Endothelial cell of umbilical vein (primary cell): ENCODE results near the gene CBY2. TPM values are rescaled to one million over a fixed set of nuclear protein-coding genes. Genes with fewer than 3 reads are reported as not detected.
"Not testable (repeated sequence)": the region's sequence is repeated elsewhere in the genome, so short reads cannot be mapped to it uniquely, and the experiment has no call there.

Source experiments
- BruUV-seq: library from RNA; stranded (reverse); fragments of 400-500 nt; replicated peaks from 2 replicates; lab custom pipeline; 2021; lab: Mats Ljungman, UMichigan
- CTCF ChIA-PET: fragments of 300-600, 350-600 bp; sonication (Branson Sonifier 250); formaldehyde crosslinking; loops from one replicate; lab custom pipeline; 2021; ENCODE audit warnings: antibody characterized with exemption, inconsistent platforms; lab: Charles Lee
- POLR2A ChIA-PET: fragments of 300-600, 350-600 bp; sonication (Branson Sonifier 250); formaldehyde crosslinking; loops from one replicate; lab custom pipeline; 2021; ENCODE audit warnings: antibody characterized with exemption, inconsistent platforms; lab: Charles Lee
- DNase-seq: peaks from one replicate; pipeline ENCODE4 v3.0.0-alpha.2; 2011; ENCODE audit warnings: low read depth, low spot score
- FAIRE-seq: peaks from 2 replicates; lab custom pipeline; 2011; peaks lifted over from hg19 to GRCh38; lab: Jason Lieb, UNC
- H2AFZ ChIP-seq: 2 replicates; pipeline ENCODE4 v1.6.0; 2012; ENCODE audit warnings: low read depth, low read length, control low read depth, inconsistent platforms
- H3K27ac ChIP-seq: 2 replicates; pipeline ENCODE4 v1.5.1; 2011; ENCODE audit warnings: low read depth, mild to moderate bottlenecking, control low read depth, low read length, moderate library complexity; ENCODE audit not compliant: insufficient read depth
- H3K27me3 ChIP-seq, 2 experiments: 2 replicates each; pipeline versions ENCODE4 v1.6.0 to v1.6.1; 2011; ENCODE audit warnings: low read length in 2 of 2, mixed read lengths in 1 of 2; ENCODE audit not compliant: control insufficient read depth in 2 of 2, insufficient read depth in 2 of 2
- H3K36me3 ChIP-seq, 2 experiments: 2 replicates in 1 of 2; 3 replicates in 1 of 2; pipeline ENCODE4 v1.5.1; 2011; ENCODE audit warnings: low read length in 2 of 2, mild to moderate bottlenecking in 1 of 2, moderate library complexity in 1 of 2; ENCODE audit not compliant: control insufficient read depth in 2 of 2, insufficient read depth in 2 of 2; ENCODE audit errors: extremely low read depth in 1 of 2
- H3K4me1 ChIP-seq: 3 replicates; pipeline ENCODE4 v1.5.1; 2011; ENCODE audit warnings: mild to moderate bottlenecking, low read length; ENCODE audit not compliant: control insufficient read depth, insufficient read depth; ENCODE audit errors: extremely low read depth
- H3K4me2 ChIP-seq: 2 replicates; pipeline ENCODE4 v1.6.1; 2011; ENCODE audit warnings: low read length, control low read depth, mixed read lengths; ENCODE audit not compliant: insufficient read depth
- H3K4me3 ChIP-seq, 3 experiments: fragments of 200-600 bp in 1 of 3; sonication (generic), shearing (Covaris generic) in 1 of 3; replicated peaks in 1 of 3; 2 replicates each; pipeline ENCODE4 v1.5.1; 2011 to 2016; ENCODE audit warnings: control low read depth in 3 of 3, low read length in 3 of 3, mild to moderate bottlenecking in 2 of 3, inconsistent platforms in 1 of 3, low read depth in 1 of 3, moderate library complexity in 1 of 3; ENCODE audit not compliant: insufficient read depth in 1 of 3
- H3K79me2 ChIP-seq: 2 replicates; pipeline ENCODE4 v1.6.0; 2012; ENCODE audit warnings: low read length, inconsistent platforms; ENCODE audit not compliant: control insufficient read depth, insufficient read depth
- H3K9ac ChIP-seq: replicated peaks from 2 replicates; pipeline ENCODE3; 2011; ENCODE audit warnings: low read length, control low read depth; ENCODE audit not compliant: insufficient read depth; ENCODE audit errors: extremely low read depth
- H3K9me1 ChIP-seq: replicated peaks from 3 replicates; pipeline ENCODE4 v1.6.0; 2011; ENCODE audit warnings: mild to moderate bottlenecking, low read length; ENCODE audit not compliant: control insufficient read depth, insufficient read depth; ENCODE audit errors: extremely low read depth
- H3K9me3 ChIP-seq: replicated peaks from 2 replicates; pipeline ENCODE4 v1.5.1; 2012; ENCODE audit warnings: low read length, inconsistent platforms; ENCODE audit not compliant: control insufficient read depth, insufficient read depth
- H4K20me1 ChIP-seq: replicated peaks from 2 replicates; pipeline ENCODE3; 2011; ENCODE audit warnings: mild to moderate bottlenecking, low read length; ENCODE audit not compliant: control insufficient read depth, insufficient read depth; ENCODE audit errors: extremely low read depth
- CTCF ChIP-seq, 2 donors: IDR thresholded peaks; 1 replicate in 1 of 2; 2 replicates in 1 of 2; pipeline ENCODE4 v1.5.1; 2011; ENCODE audit warnings: low read length in 2 of 2, mild to moderate bottlenecking in 2 of 2, moderate library complexity in 2 of 2, control low read depth in 1 of 2, inconsistent platforms in 1 of 2, low read depth in 1 of 2; ENCODE audit not compliant: insufficient read depth in 1 of 2; ENCODE audit errors: extremely low read depth in 1 of 2
- EZH2 ChIP-seq: IDR thresholded peaks from 2 replicates; pipeline ENCODE4 v1.6.1; 2012; ENCODE audit warnings: borderline replicate concordance, low read depth, mild to moderate bottlenecking, moderate library complexity, low read length, inconsistent platforms; ENCODE audit not compliant: severe bottlenecking
- GATA2 ChIP-seq: IDR thresholded peaks from 2 replicates; pipeline ENCODE4 v1.7.0; 2011; ENCODE audit warnings: low read depth, mild to moderate bottlenecking, moderate library complexity, mixed read lengths, low read length; ENCODE audit not compliant: insufficient read length, insufficient read depth
- JUN ChIP-seq: IDR thresholded peaks from 2 replicates; pipeline ENCODE4 v1.6.1; 2011; ENCODE audit warnings: borderline replicate concordance, low read depth; ENCODE audit not compliant: insufficient read length, insufficient read depth
- MAX ChIP-seq: IDR thresholded peaks from 2 replicates; pipeline ENCODE4 v1.6.1; 2011; ENCODE audit not compliant: insufficient read depth, insufficient read length
- MYC ChIP-seq: IDR thresholded peaks from one replicate; pipeline ENCODE4 v1.6.1; 2011; ENCODE audit warnings: mild to moderate bottlenecking, low read depth, low read length
- dilution Hi-C: fragments of 300-500 bp; cut with MboI; formaldehyde crosslinking; loops from one replicate; pipeline ENCODE4 v1.15.0; 2019; ENCODE audit warnings: low sequenced_read_pairs; ENCODE audit not compliant: extremely low pct_ligation_motif_present
- intact Hi-C: fragments of 100-400 bp; cut with micrococcal nuclease; formaldehyde crosslinking; loops from one replicate; pipeline ENCODE4 v1.10.0; 2022
- polyA plus RNA-seq, 4 experiments: library from polyadenylated mRNA; depleted of rRNA in 3 of 4; stranded (reverse) in 3 of 4; unstranded in 1 of 4; fragments of >200 nt; gene quantifications; 2 replicates each; pipeline versions ENCODE4 v1.2.1 to v1.2.3, GENCODE V29; 2011 to 2012; ENCODE audit warnings: missing spikeins in 1 of 4
- total RNA-seq: library from RNA; stranded (reverse); gene quantifications from 2 replicates; pipeline ENCODE4 v1.2.3, GENCODE V29; 2021

CBY2 gene
- total and polyA plus RNA-seq, 2 donors (not counting 3 experiments of a cell fraction or from before 2014, with no cell fraction given) = not detected

- Histone ChIP-seq H3K4me2 (no peak overlapping the region), H3K9me3 (no peaks in the 10 kb centered on the region), H4K20me1 (no peaks in the 10 kb centered on the region), H3K9ac (no peak overlapping the region), H3K9me1 (no peaks in the 10 kb centered on the region), H3K36me3 (no peaks in the 10 kb centered on the region), H3K27ac (no peak overlapping the region), H3K27me3 (no peaks in the 10 kb centered on the region), H2AFZ (no peak overlapping the region), H3K4me1 (no peaks in the 10 kb centered on the region), H3K4me3 (no peak overlapping the region), H3K79me2 (no peaks in the 10 kb centered on the region)
- CTCF ChIA-PET = no interaction called here
- intact Hi-C loops = no loop called here
- DNase-seq (no peak), FAIRE-seq (no peak)
- BruUV-seq = no TSS peak
- dilution Hi-C loops = no loop called here
- POLR2A ChIA-PET = no interaction called here
- TF ChIP-seq JUN (no peak), MYC (no peak), CTCF (IDR thresholded peaks at IDR 0.05; ENCODE audit: extremely low read depth in 1 of 2, insufficient read depth in 1 of 2, low read depth in 1 of 2, low read length in 2 of 2) (no peak), EZH2 (no peak), GATA2 (no peak), MAX (no peak)
Observed at GRCh38 chr13:45662162-45662561, 40.0 kb upstream of the CBY2 start.

GRCh38 chr13:45662903-45663302 is 39.2 kb upstream of the CBY2 start:
- H3K9ac ChIP-seq, H3K27me3 ChIP-seq, H2AFZ ChIP-seq, H3K79me2 ChIP-seq, H3K9me1 ChIP-seq, H4K20me1 ChIP-seq, intact Hi-C loops, CTCF ChIA-PET, H3K27ac ChIP-seq, H3K4me1 ChIP-seq, dilution Hi-C loops, H3K4me2 ChIP-seq, H3K36me3 ChIP-seq, DNase-seq, POLR2A ChIA-PET, FAIRE-seq, BruUV-seq, H3K4me3 ChIP-seq, H3K9me3 ChIP-seq: not testable (repeated sequence)

- H3K9me1 ChIP-seq, CTCF ChIA-PET, FAIRE-seq, DNase-seq, H3K4me2 ChIP-seq, H3K27ac ChIP-seq, H3K9me3 ChIP-seq, intact Hi-C loops, H3K4me1 ChIP-seq, H2AFZ ChIP-seq, H3K36me3 ChIP-seq, POLR2A ChIA-PET, H3K4me3 ChIP-seq, dilution Hi-C loops, H4K20me1 ChIP-seq, H3K9ac ChIP-seq, H3K79me2 ChIP-seq, H3K27me3 ChIP-seq, BruUV-seq: not testable (repeated sequence)
Observed at GRCh38 chr13:45669626-45670025, 32.5 kb upstream of the CBY2 start.
